Activated T-cell treated with anti-CD3 and anti-CD28 coated beads, Interleukin-2, amount 50 U/mL, for 24 hours (primary cell): Measurements from ENCODE around the gene EPHA4.

Experiments
- DNase-seq: peaks from one replicate; pipeline ENCODE4 v3.0.0-alpha.2; 2020
- H3K27ac Mint-ChIP-seq: 2 replicates; pipeline ENCODE4 v1.8.0; 2020; ENCODE audit warnings: mild to moderate bottlenecking, mixed read lengths
- H3K27me3 Mint-ChIP-seq: 2 replicates; pipeline ENCODE4 v1.8.0; 2020; ENCODE audit warnings: mixed read lengths
- H3K36me3 Mint-ChIP-seq: 2 replicates; pipeline ENCODE4 v1.8.0; 2020; ENCODE audit warnings: low read depth, mixed read lengths
- H3K4me1 Mint-ChIP-seq: 2 replicates; pipeline ENCODE4 v1.8.0; 2020; ENCODE audit warnings: low read depth, mixed read lengths
- H3K4me3 Mint-ChIP-seq: 2 replicates; pipeline ENCODE4 v1.8.0; 2020; ENCODE audit warnings: mild to moderate bottlenecking, moderate library complexity, mixed read lengths
- H3K9me3 Mint-ChIP-seq: 2 replicates; pipeline ENCODE4 v1.8.0; 2020; ENCODE audit warnings: mixed read lengths

Gene EPHA4

GRCh38 chr2:221490506-221491060 is 81.5 kb downstream of the EPHA4 start:
- Mint-ChIP-seq H3K4me3 (no peak overlapping the region), H3K27me3 (no peaks in the 10 kb centered on the region)
- no peak for DNase-seq

GRCh38 chr2:221488136-221488807 is 83.8 kb downstream of the EPHA4 start:
- no peaks in the 10 kb centered on the region for H3K27me3 Mint-ChIP-seq
- no peak overlapping the region for H3K27ac Mint-ChIP-seq
- DNase-seq: no peak
- no peaks in the 10 kb centered on the region for H3K9me3 Mint-ChIP-seq
- H3K4me3 Mint-ChIP-seq: no peak overlapping the region
- H3K36me3 Mint-ChIP-seq: peaks cover 1% of the 10 kb centered on the region
- H3K4me1 Mint-ChIP-seq: no peaks in the 10 kb centered on the region

More at GRCh38 chr2:221490506-221491060, 81.5 kb downstream of the EPHA4 start:
- peaks cover 13% of the 10 kb centered on the region for H3K36me3 Mint-ChIP-seq
- no peaks in the 10 kb centered on the region for H3K4me1 Mint-ChIP-seq
- no peak overlapping the region for H3K27ac Mint-ChIP-seq
- H3K9me3 Mint-ChIP-seq: no peaks in the 10 kb centered on the region

DNA sequence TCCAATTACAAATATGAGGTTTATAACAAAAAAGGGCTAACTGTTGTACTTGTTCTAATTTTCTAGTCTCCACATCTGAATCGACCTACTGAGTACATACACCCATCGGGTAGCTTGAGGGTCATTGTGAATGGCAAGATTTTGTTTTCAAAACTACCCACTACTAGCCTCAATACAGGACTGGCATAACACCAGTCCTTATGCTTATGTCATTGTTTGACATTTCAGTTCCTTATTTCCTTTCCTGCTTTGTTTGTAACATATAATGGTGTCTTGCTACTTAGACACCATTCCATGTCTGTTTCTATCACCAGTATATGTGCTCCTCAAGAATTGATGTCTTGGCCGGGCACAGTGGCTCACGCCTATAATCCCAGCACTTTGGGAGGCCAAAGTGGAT is 86.0 kb downstream of the EPHA4 start:
- Mint-ChIP-seq H3K27ac (no peak overlapping the region), H3K27me3 (no peaks in the 10 kb centered on the region), H3K9me3 (no peaks in the 10 kb centered on the region), H3K4me3 (no peak overlapping the region), H3K36me3 (peaks cover 5% of the 10 kb centered on the region), H3K4me1 (no peaks in the 10 kb centered on the region)
- DNase-seq: no peak

DNA sequence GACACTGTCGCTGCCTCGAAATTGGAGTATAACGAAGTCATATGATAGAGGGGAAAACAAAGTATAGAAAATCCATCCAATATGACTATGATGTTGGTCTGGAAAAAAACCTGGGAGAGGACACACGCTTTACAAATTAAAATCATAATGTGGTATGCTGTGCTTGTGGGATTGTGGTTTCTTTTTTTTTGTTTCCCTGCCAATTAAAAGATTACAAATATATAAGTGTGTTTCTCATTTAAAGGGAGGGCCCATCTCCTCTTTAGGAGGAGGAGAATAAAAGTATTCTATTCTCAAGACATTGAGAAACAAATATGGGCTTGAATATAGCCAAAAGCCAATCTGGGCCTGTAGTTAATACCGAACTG is 86.6 kb downstream of the EPHA4 start:
- Mint-ChIP-seq H3K9me3 (no peaks in the 10 kb centered on the region), H3K4me3 (no peak overlapping the region), H3K36me3 (peaks cover 5% of the 10 kb centered on the region), H3K4me1 (no peaks in the 10 kb centered on the region), H3K27ac (no peak overlapping the region), H3K27me3 (no peaks in the 10 kb centered on the region)
- DNase-seq: no peak

- Mint-ChIP-seq H3K27ac (no peak overlapping the region), H3K4me1 (no peaks in the 10 kb centered on the region), H3K36me3 (peaks cover 5% of the 10 kb centered on the region), H3K4me3 (no peak overlapping the region), H3K27me3 (no peaks in the 10 kb centered on the region), H3K9me3 (no peaks in the 10 kb centered on the region)
- no peak for DNase-seq
These were observed 87.2 kb downstream of the EPHA4 start for GRCh38 chr2:221484761-221485502.

DNA sequence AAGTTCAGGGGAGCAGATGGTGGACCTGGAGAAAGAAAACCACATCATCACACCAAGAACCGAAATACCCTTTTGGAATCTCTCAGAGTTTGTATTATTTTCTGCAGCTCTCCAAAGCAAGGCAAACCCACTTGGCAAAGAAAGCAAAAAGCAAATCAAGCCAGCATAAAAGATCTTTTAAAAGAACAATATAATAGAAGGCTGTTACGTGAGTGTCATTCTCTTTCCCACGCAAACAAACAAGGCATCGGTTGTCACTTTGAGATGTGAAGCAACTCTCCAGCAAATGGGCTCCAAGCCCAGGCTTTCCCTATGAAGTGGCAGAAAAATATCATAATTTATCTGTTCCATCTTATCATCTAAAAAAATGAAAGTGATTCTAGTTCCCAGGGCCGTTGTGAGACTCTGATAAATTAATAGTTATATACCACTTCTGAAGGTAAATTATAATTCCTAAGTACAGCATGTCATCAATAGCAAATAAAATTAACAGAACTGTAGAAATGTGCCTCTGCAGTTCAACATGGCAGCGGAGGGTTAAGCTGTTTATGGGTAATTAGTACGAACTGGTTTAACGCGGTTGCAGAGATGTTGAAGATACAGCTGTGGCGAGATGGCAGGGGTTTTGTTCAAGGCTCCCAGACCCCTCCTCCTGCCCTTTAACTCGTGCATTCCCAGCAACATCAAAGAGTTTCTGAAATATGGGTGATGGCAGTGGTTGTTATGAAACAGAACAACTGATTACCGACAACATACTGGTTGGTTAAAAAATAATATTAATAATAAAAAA is 89.2 kb downstream of the EPHA4 start:
- no peak for DNase-seq
- peaks cover 5% of the 10 kb centered on the region for H3K36me3 Mint-ChIP-seq
- H3K27ac Mint-ChIP-seq: no peak overlapping the region
- H3K4me3 Mint-ChIP-seq: no peak overlapping the region
- H3K27me3 Mint-ChIP-seq: no peaks in the 10 kb centered on the region
- H3K4me1 Mint-ChIP-seq: no peaks in the 10 kb centered on the region
- no peaks in the 10 kb centered on the region for H3K9me3 Mint-ChIP-seq

DNA sequence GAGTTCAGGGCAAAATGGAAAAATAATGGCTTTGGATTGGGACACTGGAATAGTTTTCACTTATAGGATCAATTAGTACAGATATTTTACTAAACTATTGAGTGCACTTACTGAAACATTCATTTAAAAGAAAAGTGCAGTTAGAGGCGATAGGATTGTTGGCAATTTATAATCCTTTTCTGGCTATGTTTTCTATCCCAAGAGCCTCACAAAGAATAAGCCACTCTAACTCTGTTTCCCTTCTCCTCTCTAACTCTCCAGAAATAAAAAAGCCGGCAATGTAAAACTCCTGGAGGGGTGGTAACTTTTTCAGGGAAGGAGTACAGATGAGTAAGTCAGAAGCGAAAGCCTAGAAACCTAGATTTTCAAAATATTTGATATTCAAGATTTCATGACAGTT is 91.3 kb downstream of the EPHA4 start:
- no peak overlapping the region for H3K27ac Mint-ChIP-seq
- no peak for DNase-seq
- H3K4me3 Mint-ChIP-seq: no peak overlapping the region
- H3K9me3 Mint-ChIP-seq: no peaks in the 10 kb centered on the region
- no peaks in the 10 kb centered on the region for H3K4me1 Mint-ChIP-seq
- no peaks in the 10 kb centered on the region for H3K27me3 Mint-ChIP-seq
- peaks cover 5% of the 10 kb centered on the region for H3K36me3 Mint-ChIP-seq

DNA sequence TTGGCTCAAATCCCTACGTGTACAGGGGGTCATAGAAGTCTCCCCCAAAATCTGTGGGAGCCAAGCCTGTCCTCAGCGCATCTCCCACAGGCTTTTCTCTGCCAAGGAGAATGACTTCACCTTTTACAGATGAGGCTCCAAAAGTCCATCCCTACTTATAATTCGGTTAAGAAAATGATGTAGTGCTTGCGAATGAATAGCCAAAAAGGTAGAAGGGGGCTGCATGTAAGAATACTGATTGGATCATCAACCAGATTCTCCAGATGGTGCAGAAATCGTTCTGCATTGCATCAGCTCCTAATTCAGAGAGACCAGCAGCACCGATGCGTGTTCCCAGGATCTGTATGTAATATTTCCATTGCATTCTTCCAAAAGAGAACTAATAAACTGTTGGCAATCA is 91.9 kb downstream of the EPHA4 start:
- Mint-ChIP-seq H3K27me3 (no peaks in the 10 kb centered on the region), H3K4me3 (no peak overlapping the region), H3K9me3 (no peaks in the 10 kb centered on the region), H3K27ac (no peak overlapping the region), H3K36me3 (peaks cover 5% of the 10 kb centered on the region), H3K4me1 (no peaks in the 10 kb centered on the region)
- DNase-seq: no peak

DNA sequence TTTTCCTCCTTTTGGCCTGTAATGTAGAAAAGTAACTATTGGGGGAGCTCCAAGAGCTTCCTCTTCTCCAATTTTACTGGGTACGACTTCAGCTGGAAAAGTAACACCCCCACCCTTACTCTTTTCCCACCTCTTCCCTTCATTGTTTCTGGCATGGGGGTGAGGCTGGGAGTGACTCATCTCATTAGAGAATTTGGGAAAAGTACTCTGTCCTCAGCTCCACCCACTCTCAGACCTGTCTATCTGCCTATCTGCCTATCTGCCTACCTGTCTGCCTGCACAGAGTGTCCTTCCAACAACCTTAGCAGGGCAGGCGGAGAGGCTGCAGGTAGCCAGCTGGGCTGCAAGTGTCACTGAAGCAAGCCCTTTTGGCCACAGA is 93.6 kb downstream of the EPHA4 start:
- DNase-seq: no peak
- Mint-ChIP-seq H3K4me3 (no peak overlapping the region), H3K4me1 (no peaks in the 10 kb centered on the region), H3K36me3 (peaks cover 5% of the 10 kb centered on the region), H3K9me3 (no peaks in the 10 kb centered on the region), H3K27ac (no peak overlapping the region), H3K27me3 (no peaks in the 10 kb centered on the region)

- H3K9me3 Mint-ChIP-seq: no peaks in the 10 kb centered on the region
- H3K27ac Mint-ChIP-seq: no peak overlapping the region
These were observed 94.2 kb downstream of the EPHA4 start for GRCh38 chr2:221477714-221478484.

DNA sequence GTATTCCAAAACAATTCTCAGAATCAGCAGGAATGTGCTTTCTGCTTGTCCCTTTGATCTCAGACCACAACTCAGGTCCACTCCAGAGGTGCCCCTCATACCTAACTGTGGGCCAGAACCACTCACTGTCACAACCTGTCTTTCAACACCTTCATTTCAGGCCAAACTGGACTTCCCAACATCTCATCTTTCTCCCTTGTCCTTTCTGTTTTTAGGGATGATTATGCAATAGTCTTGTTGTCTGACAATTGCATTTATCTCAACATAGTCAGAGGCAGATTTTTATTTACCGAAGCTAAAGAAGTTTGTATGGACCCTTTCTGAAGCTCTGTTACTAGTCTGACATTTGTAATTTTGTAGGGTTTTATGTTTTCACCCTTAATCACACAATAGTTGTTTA is 95.9 kb downstream of the EPHA4 start:
- no peaks in the 10 kb centered on the region for H3K36me3 Mint-ChIP-seq
- H3K4me3 Mint-ChIP-seq: no peak overlapping the region
- H3K27ac Mint-ChIP-seq: no peak overlapping the region
- no peaks in the 10 kb centered on the region for H3K27me3 Mint-ChIP-seq
- H3K4me1 Mint-ChIP-seq: no peaks in the 10 kb centered on the region
- DNase-seq: no peak
- H3K9me3 Mint-ChIP-seq: no peaks in the 10 kb centered on the region

More at GRCh38 chr2:221477714-221478484, 94.2 kb downstream of the EPHA4 start:
- no peak for DNase-seq
- H3K4me1 Mint-ChIP-seq: no peaks in the 10 kb centered on the region
- no peaks in the 10 kb centered on the region for H3K27me3 Mint-ChIP-seq
- peaks cover 5% of the 10 kb centered on the region for H3K36me3 Mint-ChIP-seq
- H3K4me3 Mint-ChIP-seq: no peak overlapping the region

GRCh38 chr2:221473451-221473850 is 98.7 kb downstream of the EPHA4 start:
- Mint-ChIP-seq H3K27ac (no peak overlapping the region), H3K4me3 (no peak overlapping the region), H3K27me3 (no peaks in the 10 kb centered on the region), H3K9me3 (no peaks in the 10 kb centered on the region), H3K36me3 (no peaks in the 10 kb centered on the region), H3K4me1 (no peaks in the 10 kb centered on the region)
- DNase-seq: no peak

DNA sequence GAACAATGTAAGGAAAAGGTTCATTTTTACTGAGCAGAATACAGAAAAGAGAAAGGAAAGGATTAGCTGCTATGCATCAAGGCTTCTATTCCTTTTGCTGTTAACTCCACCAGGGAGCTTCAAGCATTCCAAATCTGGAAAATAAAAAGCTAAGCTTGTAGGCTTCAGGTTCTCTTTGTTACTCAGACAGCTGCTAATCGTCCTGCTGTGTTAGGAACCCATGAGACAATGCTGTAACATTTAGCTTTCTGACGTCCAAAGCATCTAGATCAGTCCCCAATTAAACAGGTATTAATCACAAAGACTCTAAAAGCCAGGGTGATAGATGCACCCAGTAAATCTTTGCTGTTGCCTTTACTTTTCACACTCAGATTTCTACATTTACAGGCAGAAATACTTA is 103.8 kb downstream of the EPHA4 start:
- H3K4me3 Mint-ChIP-seq: no peak overlapping the region
- peaks cover 34% of the 10 kb centered on the region for H3K4me1 Mint-ChIP-seq
- H3K27me3 Mint-ChIP-seq: no peaks in the 10 kb centered on the region
- no peaks in the 10 kb centered on the region for H3K36me3 Mint-ChIP-seq
- no peak overlapping the region for H3K27ac Mint-ChIP-seq
- DNase-seq: no peak
- H3K9me3 Mint-ChIP-seq: no peaks in the 10 kb centered on the region

DNA sequence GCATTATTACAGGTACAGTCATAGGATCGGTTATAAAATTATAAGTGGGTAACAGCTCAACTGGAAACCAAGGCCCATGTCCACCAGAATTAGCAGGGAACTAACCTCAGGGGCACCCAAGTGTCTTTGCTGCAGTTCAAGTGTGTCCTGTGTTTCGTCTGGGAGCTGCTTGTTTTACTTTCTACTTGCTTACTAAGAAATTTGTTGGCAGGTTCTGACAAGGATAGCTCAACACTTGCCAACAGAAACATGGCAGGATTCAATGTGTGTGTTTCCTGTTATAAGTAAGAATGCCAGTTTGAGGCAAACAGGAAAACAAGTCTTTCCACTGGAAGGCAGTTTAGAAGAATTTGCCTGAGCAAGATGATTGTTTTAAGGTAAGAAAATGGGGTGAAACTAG is 104.5 kb downstream of the EPHA4 start:
- Mint-ChIP-seq H3K9me3 (no peaks in the 10 kb centered on the region), H3K4me1 (peaks cover 40% of the 10 kb centered on the region), H3K36me3 (no peaks in the 10 kb centered on the region), H3K27ac (no peak overlapping the region), H3K27me3 (no peaks in the 10 kb centered on the region), H3K4me3 (no peak overlapping the region)
- no peak for DNase-seq
